Measurements from ENCODE around the gene ZHX3.
"Not testable (repeated sequence)": the region's sequence is repeated elsewhere in the genome, so short reads cannot be mapped to it uniquely, and the experiment has no call there.

The ZHX3 gene

GRCh38 chr20:41145317-41145716 lies 172.2 kb downstream of the ZHX3 start:
- no peak for DNase-seq

- no peak for DNase-seq
Measured at GRCh38 chr20:41143354-41143753, 174.2 kb downstream of the ZHX3 start.

- DNase-seq, result peak; percentile 26 to 36
Measured at GRCh38 chr20:41142919-41143318, 174.6 kb downstream of the ZHX3 start.

- no peak for DNase-seq
Measured at GRCh38 chr20:41142245-41142644, 175.3 kb downstream of the ZHX3 start.

- DNase-seq, result no peak
Measured at GRCh38 chr20:41141153-41141815, 176.2 kb downstream of the ZHX3 start.

- DNase-seq, result no peak
Measured at GRCh38 chr20:41140226-41141133, 177.1 kb downstream of the ZHX3 start.

- peak in 1 of 2 donors; percentile 38 for DNase-seq
Measured at GRCh38 chr20:41139227-41140093, 178.1 kb downstream of the ZHX3 start.

- no peak for DNase-seq
Measured at GRCh38 chr20:41138475-41139226, 178.9 kb downstream of the ZHX3 start.

GRCh38 chr20:41137614-41138474 lies 179.7 kb downstream of the ZHX3 start:
- DNase-seq, result peak; percentile 32 to 45

- peak; percentile 83 to 86 for DNase-seq
Measured at GRCh38 chr20:41136680-41137613, 180.6 kb downstream of the ZHX3 start, which contains the start of gene PLCG1. PLCG1 (plus strand) TSS chr20:41137543; CDS start chr20:41137642, 99 bp downstream.

- DNase-seq, result no peak
Measured at GRCh38 chr20:41135888-41136679, 181.4 kb downstream of the ZHX3 start.

- DNase-seq, result peak; percentile 63 to 66
Measured at GRCh38 chr20:41135187-41135887, 182.2 kb downstream of the ZHX3 start.

- no peak for DNase-seq
Measured at GRCh38 chr20:41134362-41135186, 183.0 kb downstream of the ZHX3 start.

GRCh38 chr20:41133709-41134361 lies 183.7 kb downstream of the ZHX3 start:
- DNase-seq, result peak; percentile 74 to 77

GRCh38 chr20:41132388-41132775 lies 185.1 kb downstream of the ZHX3 start:
- DNase-seq, result not testable (repeated sequence)

- DNase-seq, result no peak
Measured at GRCh38 chr20:41131594-41132387, 185.7 kb downstream of the ZHX3 start.
